Stomach (tissue), 9 donors: ENCODE measurements around the gene QRICH2. TPM values are rescaled to one million over a fixed set of nuclear protein-coding genes. Genes with fewer than 3 reads are reported as not detected.
"Not testable (repeated sequence)": the region's sequence is repeated elsewhere in the genome, so short reads cannot be mapped to it uniquely, and the experiment has no call there.

ENCODE experiments used
- DNase-seq, 2 donors: peaks; one replicate each; pipeline versions ENCODE4 v3.0.0 to v3.0.0-alpha.2; 2013 to 2019
- H3K27ac ChIP-seq, 5 donors: fragments of 200-600 bp in 4 of 5; sonication (generic) in 4 of 5; one replicate each; pipeline ENCODE4 v1.5.1; 2013 to 2019; ENCODE audit warnings: mild to moderate bottlenecking in 1 of 5, moderate library complexity in 1 of 5
- H3K27me3 ChIP-seq, 3 donors: fragments of 200-600 bp; sonication (generic); one replicate each; pipeline ENCODE4 v1.5.1; 2017 to 2019; ENCODE audit warnings: mixed run types in 1 of 3
- H3K36me3 ChIP-seq, 4 donors: fragments of 200-600 bp; sonication (generic); 1 replicate in 3 of 4; 2 replicates in 1 of 4; pipeline ENCODE4 v1.5.1; 2016 to 2019
- H3K4me1 ChIP-seq, 4 donors: fragments of 200-600 bp; sonication (generic); one replicate each; pipeline ENCODE4 v1.5.1; 2016 to 2019
- H3K4me3 ChIP-seq, 4 donors: fragments of 200-600 bp; sonication (generic) in 3 of 4; one replicate each; pipeline ENCODE4 v1.5.1; 2016 to 2019; ENCODE audit warnings: mild to moderate bottlenecking in 1 of 4
- H3K9me3 ChIP-seq, 4 donors: fragments of 200-600 bp; sonication (generic); one replicate each; pipeline ENCODE4 v1.5.1; 2016 to 2019
- EP300 ChIP-seq: sonication (generic); formaldehyde crosslinking; IDR thresholded peaks from one replicate; pipeline ENCODE4 v1.6.1; 2017; ENCODE audit warnings: antibody characterized with exemption
- POLR2A ChIP-seq, 4 donors: fragments of 450-650 bp; IDR thresholded peaks; one replicate each; pipeline ENCODE4 v1.6.1; 2016; ENCODE audit warnings: antibody characterized with exemption in 4 of 4, control low read depth in 2 of 4, mild to moderate bottlenecking in 1 of 4, moderate library complexity in 1 of 4
- POLR2AphosphoS5 ChIP-seq, 3 donors: sonication (generic); formaldehyde crosslinking; IDR thresholded peaks; one replicate each; pipeline ENCODE4 v1.6.1; 2016; ENCODE audit warnings: antibody characterized with exemption in 3 of 3
- WGBS, 5 donors: extraction: QIAGEN DNeasy Blood & Tissue Kit in 3 of 5; methylation state at CpG; one replicate each; pipeline versions ENCODE4 v1.1.5 to v1.1.7; 2013 to 2018; 5-methylcytosine and 5-hydroxymethylcytosine counted together
- intact Hi-C: fragments of 100-400 bp; cut with DNase I; formaldehyde crosslinking; loops from one replicate; pipeline ENCODE4 v1.15.1; 2023; ENCODE audit warnings: low total_unique reads
- polyA plus RNA-seq, 3 donors: library from polyadenylated mRNA; stranded (reverse); fragments of 200-250 nt; gene quantifications; one replicate each; pipeline ENCODE4 v1.2.3, GENCODE V29; 2013
- total RNA-seq, 5 donors: library from RNA; depleted of rRNA; stranded (reverse); fragments of >200 nt; gene quantifications; one replicate each; pipeline versions ENCODE4 v1.1.0 to v1.2.3, GENCODE V29; 2014 to 2016
- TF ChIP-seq, protein P1 (sequence below), 7 experiments: fragments of 450-650 bp in 4 of 7; fragments of 200-600 bp in 3 of 7; sonication (generic) in 3 of 7; IDR thresholded peaks; one replicate each; pipeline ENCODE4 v1.5.1; 2016 to 2019; ENCODE audit warnings: antibody characterized with exemption in 7 of 7, control low read depth in 2 of 7, mild to moderate bottlenecking in 1 of 7
- donor health status: healthy with polysubstance abuse.
- donor health status: Bipolar disorder and iron deficiency.
- donor health status: healthy.

The QRICH2 gene
- total and polyA plus RNA-seq, 8 donors = 0.72 to 12.5 (median 3.9) TPM

DNA sequence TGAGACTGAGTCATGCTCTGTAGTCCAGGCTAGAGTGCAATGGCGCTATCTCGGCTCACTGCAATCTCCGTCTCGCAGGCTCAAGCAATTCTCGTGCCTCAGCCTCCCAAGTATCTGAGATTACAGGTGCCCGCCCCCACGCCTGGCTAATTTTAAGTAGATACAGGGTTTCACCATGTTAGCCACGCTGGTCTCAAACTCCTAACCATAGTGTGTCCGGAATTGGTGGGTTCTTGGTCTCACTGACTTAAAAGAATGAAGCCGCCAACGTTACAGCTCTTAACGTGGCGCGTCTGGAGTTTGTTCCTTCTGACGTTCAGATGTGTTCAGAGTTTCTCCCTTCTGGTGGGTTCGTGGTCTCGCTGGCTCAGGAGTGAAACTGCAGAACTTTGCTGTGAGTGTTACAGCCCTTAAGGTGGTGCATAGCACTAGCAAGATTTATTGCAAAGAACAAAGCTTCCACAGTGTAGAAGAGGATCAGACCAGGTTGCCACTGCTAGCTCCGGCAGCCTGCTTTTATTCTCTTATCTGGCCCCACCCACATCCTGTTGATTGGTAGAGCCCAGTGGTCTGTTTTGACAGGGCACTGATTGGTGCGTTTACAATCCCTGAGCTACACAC lies 51.5 kb downstream of the QRICH2 start:
- H3K27me3 ChIP-seq, H3K27ac ChIP-seq, H3K36me3 ChIP-seq, H3K9me3 ChIP-seq, DNase-seq, intact Hi-C loops, H3K4me3 ChIP-seq: not testable (repeated sequence)
- TF ChIP-seq POLR2AphosphoS5 (IDR thresholded peaks at IDR 0.05) = peak in 2 of 3 donors; percentile 20 to 46
- WGBS, 5 donors = 74 to 84% (median 80%) methylated on average over 18 to 19 of the region's 19 CpGs
- H3K4me1 ChIP-seq = peaks cover 41 to 59% (median 51%) of the 10 kb centered on the region in 4 donors

DNA sequence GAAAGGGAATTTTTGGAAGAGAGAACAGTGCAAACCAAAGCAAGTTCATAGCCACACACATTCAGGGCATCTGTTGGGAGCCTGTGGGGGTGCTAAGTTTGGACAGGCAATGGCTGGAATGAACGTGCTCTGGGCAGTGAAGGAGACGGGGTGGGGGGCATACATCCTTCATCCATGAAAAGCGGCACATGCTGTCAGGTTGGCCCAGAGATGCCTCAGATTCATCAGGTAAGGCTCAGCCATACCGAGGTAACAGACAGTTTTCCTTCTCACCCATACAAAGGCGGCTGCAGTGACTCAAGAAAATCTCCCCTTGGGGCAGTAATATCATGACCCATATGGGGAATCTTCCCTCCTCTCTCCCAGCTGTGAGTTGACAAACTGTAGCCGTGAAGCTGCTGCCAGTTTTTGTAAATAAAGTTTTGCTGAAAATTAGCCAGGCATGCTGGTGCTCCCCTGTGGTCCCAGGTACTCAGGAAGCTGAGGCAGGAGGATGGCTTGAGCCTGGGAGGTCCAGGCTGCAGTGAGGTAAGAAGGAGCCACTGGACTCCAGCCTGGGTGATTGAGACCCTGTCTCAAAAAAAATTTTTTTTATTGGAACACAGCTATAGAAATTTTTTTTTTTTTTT lies 52.2 kb downstream of the QRICH2 start:
- no peaks in the 10 kb centered on the region for H3K36me3 ChIP-seq
- H3K9me3 ChIP-seq = no peaks in the 10 kb centered on the region
- peaks cover 41 to 59% (median 48%) of the 10 kb centered on the region in 4 donors for H3K4me1 ChIP-seq
- no peak overlapping the region for H3K4me3 ChIP-seq
- TF ChIP-seq POLR2AphosphoS5 (IDR thresholded peaks at IDR 0.05) = no peak
- TF ChIP-seq POLR2A (IDR thresholded peaks at IDR 0.05) = no peak
- TF ChIP-seq EP300 = no peak
- TF ChIP-seq, protein P1, sequence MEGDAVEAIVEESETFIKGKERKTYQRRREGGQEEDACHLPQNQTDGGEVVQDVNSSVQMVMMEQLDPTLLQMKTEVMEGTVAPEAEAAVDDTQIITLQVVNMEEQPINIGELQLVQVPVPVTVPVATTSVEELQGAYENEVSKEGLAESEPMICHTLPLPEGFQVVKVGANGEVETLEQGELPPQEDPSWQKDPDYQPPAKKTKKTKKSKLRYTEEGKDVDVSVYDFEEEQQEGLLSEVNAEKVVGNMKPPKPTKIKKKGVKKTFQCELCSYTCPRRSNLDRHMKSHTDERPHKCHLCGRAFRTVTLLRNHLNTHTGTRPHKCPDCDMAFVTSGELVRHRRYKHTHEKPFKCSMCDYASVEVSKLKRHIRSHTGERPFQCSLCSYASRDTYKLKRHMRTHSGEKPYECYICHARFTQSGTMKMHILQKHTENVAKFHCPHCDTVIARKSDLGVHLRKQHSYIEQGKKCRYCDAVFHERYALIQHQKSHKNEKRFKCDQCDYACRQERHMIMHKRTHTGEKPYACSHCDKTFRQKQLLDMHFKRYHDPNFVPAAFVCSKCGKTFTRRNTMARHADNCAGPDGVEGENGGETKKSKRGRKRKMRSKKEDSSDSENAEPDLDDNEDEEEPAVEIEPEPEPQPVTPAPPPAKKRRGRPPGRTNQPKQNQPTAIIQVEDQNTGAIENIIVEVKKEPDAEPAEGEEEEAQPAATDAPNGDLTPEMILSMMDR (IDR thresholded peaks at IDR 0.05) = no peak
- 72 to 82% (median 81%) methylated on average over 6 of the region's 6 CpGs for WGBS, 5 donors
- H3K27me3 ChIP-seq = no peaks in the 10 kb centered on the region
- DNase-seq = no peak
- no peak overlapping the region for H3K27ac ChIP-seq
- intact Hi-C loops = no loop called here

DNA sequence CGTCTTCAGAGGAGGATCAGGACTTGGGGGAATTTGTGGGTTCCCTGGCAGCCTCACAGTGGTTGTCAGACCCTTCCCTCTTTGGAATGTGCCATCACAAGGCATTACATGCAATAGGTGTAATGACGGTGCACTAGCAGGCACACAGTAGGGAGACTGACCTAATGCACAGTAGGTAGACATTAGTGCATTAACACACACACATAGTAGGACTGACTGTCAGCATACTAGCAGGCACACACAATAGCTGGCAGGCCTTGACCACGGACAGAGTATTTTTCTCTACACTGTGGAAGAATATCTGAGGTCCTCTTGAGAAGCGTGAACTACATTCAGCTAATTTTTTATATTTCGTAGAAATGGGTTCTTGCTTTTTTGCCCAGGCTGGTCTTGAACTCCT lies 53.8 kb downstream of the QRICH2 start:
- 92 to 95% (median 93%) methylated on average over 4 to 5 of the region's 5 CpGs for WGBS, 5 donors
- Histone ChIP-seq H3K27ac (no peak overlapping the region), H3K9me3 (no peaks in the 10 kb centered on the region), H3K36me3 (no peaks in the 10 kb centered on the region), H3K4me3 (no peak overlapping the region), H3K4me1 (peaks cover 26 to 47% (median 34%) of the 10 kb centered on the region in 4 donors), H3K27me3 (no peaks in the 10 kb centered on the region)
- TF ChIP-seq POLR2AphosphoS5 (IDR thresholded peaks at IDR 0.05) (no peak), POLR2A (IDR thresholded peaks at IDR 0.05) (no peak), EP300 (no peak)
- TF ChIP-seq, protein P1 (IDR thresholded peaks at IDR 0.05) = no peak
- intact Hi-C loops = no loop called here
- no peak for DNase-seq

DNA sequence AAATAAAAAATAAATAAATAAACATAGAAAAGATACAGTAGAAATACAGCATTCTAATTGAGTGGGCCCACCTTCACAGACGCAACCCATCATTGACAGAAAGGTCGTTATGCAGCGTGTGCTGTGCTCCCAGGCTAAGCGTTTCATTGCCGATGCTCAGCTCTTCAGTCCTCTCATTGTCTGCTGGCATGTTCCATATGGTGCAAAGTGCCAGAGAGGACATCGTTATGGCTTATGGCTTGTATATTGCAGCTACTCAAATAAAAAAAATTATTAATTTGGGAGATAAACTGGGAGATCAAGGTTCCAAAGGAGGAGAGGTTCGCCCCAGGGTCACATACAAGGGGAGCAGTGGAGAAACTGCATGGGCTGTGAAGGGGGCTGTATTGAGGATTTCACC lies 54.2 kb downstream of the QRICH2 start:
- DNase-seq = no peak
- Histone ChIP-seq H3K9me3 (no peaks in the 10 kb centered on the region), H3K4me3 (no peak overlapping the region), H3K4me1 (peaks cover 24 to 46% (median 33%) of the 10 kb centered on the region in 4 donors), H3K27ac (peak overlapping the region in 2 of 5 donors; percentile 84 to 89), H3K36me3 (no peaks in the 10 kb centered on the region), H3K27me3 (no peaks in the 10 kb centered on the region)
- WGBS, 5 donors = 87 to 95% (median 91%) methylated on average over 7 of the region's 7 CpGs
- TF ChIP-seq EP300 = no peak
- TF ChIP-seq POLR2A (IDR thresholded peaks at IDR 0.05) = no peak
- TF ChIP-seq POLR2AphosphoS5 (IDR thresholded peaks at IDR 0.05) = no peak
- TF ChIP-seq, protein P1 (IDR thresholded peaks at IDR 0.05) = no peak
- intact Hi-C loops = no loop called here

DNA sequence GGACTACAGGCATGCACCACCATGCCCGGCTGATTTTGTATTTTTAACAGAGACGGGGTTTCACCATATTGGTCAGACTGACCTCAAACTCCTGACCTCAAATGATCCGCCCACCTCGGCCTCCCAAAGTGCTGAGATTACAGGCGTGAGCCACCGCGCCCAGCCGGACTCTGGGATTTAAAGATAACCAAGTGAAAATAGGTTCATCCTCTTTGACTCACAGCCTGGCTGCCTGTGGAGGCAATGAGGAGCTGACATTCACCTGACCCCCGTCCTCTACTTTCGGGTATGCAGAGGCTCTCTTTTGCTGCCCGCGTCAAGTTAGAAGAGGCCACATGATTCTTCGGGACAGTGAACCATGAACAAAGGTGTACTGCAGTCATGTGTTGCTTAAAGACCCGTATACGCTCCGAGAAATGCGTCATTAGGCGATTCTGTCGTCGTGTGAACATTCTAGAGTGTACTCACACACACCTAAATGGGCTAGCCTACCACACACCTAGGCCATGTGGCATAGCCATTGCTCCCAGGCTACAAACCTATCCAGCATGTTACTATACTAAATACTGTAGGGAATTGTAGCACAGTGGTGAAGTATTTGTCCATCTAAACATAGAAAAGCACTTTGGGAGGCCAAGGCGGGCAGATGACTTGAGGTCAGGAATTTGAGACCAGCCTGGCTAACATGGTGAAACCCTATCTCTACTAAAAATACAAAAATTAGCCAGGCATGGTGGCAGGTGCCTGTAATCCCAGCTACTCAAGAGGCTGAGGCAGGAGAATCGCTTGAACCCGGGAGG lies 54.9 kb downstream of the QRICH2 start:
- H3K27me3 ChIP-seq, H3K36me3 ChIP-seq, H3K4me3 ChIP-seq, H3K9me3 ChIP-seq, intact Hi-C loops, DNase-seq: not testable (repeated sequence)
- Histone ChIP-seq H3K27ac (peak overlapping the region; percentile 11 to 89 (median 80)), H3K4me1 (peaks cover 20 to 39% (median 28%) of the 10 kb centered on the region in 4 donors)
- WGBS, 5 donors = 90 to 93% (median 91%) methylated on average over 23 of the region's 23 CpGs
